Activated naive CD4-positive, alpha-beta T cell treated with anti-CD3 and anti-CD28 coated beads, Interleukin-2, amount 50 U/mL, for 16 hours (primary cell): Measurements from ENCODE around the gene TP53RK.

ENCODE experiments used
- DNase-seq: peaks from one replicate; pipeline ENCODE4 v3.0.0-alpha.2; 2020

Gene TP53RK

DNA sequence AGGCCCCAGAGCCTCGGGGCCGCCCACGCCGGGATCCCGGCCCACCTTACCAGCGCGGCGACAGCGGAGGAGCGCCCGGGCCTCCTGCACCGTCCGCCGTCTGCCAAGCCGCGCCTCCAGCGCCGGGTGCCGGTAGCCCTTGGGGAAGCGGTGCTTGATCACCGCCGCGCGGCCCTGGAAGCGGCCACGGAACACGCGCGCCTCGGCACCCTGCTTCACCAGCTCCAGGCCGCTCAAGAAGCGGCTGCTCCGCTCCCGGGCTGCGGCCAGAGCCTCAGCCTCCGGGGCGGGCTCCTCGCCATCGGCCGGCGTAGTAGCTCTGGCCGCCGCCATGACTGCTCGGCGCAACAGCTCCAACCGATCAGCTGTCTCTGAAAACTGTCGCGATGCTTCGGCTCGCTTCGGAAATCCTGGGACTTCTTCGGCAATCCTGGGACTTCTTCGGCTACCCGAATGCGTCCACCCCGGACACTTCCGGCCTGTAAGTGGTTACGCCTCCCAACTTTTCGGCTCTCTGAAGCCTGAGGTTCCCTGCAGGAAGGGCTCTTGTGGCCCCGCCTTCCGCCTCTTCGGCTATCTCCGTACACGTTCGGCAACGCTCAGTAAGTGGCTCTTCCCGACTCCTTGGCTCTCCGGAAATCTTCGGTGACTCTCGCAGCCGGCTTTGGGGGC lies at the start of gene TP53RK:
Gene TP53RK, minus strand, starts transcription at position 363 of the 672 bp plus-strand sequence. Its CDS starts 30 bp downstream, at position 333.
- peak; percentile 97 for DNase-seq

DNA sequence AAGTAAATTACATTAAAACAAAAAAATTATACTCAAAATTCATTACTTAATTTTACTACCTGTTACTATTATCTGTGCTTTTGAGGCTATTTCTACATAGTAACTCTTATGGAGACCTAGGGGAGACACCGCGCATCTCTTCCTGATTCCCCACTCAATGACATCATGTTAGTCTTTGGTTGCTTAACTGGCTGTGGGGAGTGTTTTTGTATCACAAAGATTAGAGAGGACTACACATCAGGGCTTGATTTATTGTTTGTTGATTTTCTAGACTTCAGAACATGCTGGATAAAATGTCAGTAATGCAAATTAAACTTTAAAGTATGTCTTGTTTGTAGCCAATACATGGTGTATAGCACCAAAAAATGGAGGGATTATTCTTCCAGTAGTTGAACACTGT lies 46.2 kb upstream of the TP53RK start:
- DNase-seq, result no peak

GRCh38 chr20:46731770-46732169 lies 42.5 kb upstream of the TP53RK start:
- DNase-seq, result no peak

DNA sequence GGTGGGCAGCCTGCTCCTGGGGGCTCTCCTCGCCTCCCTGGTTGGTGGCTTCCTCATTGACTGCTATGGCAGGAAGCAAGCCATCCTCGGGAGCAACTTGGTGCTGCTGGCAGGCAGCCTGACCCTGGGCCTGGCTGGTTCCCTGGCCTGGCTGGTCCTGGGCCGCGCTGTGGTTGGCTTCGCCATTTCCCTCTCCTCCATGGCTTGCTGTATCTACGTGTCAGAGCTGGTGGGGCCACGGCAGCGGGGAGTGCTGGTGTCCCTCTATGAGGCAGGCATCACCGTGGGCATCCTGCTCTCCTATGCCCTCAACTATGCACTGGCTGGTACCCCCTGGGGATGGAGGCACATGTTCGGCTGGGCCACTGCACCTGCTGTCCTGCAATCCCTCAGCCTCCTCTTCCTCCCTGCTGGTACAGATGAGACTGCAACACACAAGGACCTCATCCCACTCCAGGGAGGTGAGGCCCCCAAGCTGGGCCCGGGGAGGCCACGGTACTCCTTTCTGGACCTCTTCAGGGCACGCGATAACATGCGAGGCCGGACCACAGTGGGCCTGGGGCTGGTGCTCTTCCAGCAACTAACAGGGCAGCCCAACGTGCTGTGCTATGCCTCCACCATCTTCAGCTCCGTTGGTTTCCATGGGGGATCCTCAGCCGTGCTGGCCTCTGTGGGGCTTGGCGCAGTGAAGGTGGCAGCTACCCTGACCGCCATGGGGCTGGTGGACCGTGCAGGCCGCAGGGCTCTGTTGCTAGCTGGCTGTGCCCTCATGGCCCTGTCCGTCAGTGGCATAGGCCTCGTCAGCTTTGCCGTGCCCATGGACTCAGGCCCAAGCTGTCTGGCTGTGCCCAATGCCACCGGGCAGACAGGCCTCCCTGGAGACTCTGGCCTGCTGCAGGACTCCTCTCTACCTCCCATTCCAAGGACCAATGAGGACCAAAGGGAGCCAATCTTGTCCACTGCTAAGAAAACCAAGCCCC lies 36.2 kb upstream of the TP53RK start:
- DNase-seq, result no peak

DNA sequence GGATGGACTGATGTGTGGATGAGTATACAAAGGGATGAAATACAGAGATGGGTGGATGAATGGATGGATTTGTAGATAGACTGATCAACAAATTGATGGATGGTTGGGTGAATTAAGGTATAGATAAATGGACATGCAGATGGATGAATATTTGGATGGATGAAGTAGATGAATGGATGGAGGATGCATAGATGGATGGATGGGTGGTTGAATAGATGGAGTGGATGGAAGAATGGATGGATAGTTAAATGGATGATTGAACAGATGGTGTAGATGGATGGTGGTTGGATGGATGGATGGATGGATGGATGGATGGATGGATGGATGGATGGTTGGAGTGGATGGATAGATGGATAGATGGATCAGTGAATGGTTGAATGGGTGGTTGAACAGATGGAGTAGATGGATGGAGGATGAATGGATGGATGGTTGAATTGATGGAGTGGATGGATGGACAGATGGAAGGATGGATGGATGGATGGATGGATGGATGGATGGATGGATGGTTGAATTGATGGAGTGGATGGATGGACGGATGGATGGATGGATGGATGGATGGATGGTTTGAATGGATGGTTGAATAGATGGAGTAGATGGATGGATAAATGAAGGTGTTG lies 35.2 kb upstream of the TP53RK start:
- no peak for DNase-seq

- DNase-seq, result no peak
Observed at GRCh38 chr20:46723039-46723438, 33.8 kb upstream of the TP53RK start.

DNA sequence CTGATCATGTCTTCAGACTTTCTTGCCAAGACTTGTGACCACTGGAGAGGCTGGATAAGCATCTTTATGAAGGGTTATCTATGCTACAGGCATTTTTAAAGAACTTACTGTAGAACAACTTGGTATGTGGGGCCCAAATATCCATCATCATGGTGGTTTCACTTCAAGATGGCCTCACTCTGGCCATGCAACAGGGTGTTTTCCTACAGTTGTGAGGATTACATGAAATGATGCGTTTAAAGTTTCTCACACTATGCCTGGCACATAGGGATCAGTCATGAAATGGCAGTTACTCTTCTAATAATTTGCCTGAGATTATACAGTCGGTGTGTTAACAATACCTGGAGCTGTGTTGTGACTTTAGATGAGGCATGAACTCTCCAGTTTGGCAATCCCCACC lies 33.2 kb upstream of the TP53RK start:
- no peak for DNase-seq

- DNase-seq, result no peak
Observed at GRCh38 chr20:46721476-46721875, 32.2 kb upstream of the TP53RK start.

DNA sequence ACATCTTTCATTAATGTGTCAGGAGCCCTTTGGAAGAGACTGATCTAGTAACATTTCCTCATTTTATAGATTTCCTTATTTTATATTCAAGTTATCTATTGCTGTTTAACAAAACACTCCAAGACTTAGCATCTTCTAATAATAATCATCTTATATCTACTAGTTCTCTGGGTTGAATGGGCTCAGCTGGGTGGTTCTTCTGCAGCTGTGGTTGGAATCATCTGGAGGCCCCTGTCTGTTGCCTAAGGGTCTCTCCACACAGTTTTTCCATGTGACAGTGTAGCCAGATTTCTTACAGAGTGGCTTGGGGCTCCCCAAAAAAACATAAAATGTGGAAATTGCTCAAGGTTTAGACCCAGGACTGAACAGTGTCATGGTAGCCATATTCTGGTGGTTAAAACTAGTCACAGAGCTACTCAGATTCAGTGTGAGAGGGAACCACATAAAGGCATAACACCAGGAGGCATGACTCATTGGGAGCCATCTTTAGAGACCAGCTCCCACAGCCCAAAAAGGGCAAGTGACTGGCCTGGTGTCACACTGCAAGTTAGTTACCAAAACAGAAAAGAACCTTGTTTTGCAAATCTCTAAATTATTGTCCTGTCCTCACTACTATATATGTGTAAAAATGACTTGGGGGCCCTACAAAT lies 31.7 kb upstream of the TP53RK start:
- no peak for DNase-seq

DNA sequence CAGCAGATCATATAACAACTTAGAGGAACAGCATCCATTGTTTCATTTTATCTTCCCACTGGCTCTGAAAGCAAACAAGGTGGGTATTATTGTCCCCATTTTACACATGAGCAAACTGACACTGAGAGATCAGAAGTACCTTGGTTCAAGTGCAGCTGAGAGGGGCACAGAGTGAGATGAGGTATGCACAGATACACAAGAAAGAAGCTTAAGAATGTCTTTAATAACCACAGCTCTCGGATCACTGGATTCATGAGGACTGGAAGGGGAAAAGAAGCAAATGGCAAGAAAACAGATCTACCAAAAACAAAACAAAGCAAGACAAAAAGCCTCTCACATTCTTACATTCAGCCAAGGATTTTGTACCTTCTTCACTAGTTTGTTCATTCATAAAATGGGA lies 30.8 kb upstream of the TP53RK start:
- no peak for DNase-seq

DNA sequence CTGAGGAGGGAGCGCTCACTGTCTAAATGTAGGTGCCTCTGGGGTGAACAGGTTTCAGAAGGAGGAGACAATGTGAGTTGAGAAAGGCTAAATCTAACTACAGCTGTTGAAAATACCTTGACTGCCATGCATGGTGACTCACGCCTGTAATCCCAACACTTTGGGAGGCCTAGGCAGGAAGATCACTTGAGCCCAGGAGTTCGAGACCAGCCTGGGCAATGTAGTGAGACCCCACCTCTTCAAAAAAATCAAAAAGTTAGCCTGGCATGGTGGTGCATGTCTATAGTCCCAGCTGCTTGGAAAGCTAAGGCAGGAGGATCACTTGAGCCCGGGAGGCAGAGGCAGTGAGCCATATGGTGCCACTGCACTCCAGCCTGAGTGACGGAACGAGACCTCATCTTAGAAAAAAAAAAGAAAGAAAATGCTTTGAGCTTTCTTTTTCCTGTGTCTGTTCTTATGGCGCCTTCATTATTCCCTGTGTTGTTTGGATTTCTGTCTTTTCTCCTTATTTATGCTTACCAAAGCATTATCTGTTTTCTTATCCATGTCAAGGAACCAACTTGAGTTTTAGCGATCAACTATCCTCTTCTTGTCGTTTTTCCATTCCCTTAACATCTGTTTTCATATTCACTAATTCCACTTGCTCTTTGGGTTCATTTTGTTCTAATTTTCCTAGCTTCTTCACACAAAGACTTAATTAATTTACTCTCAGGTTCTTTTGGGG lies 28.7 kb upstream of the TP53RK start:
- DNase-seq, result no peak

- DNase-seq, result no peak
Observed at GRCh38 chr20:46715292-46715756, 26.1 kb upstream of the TP53RK start.

DNA sequence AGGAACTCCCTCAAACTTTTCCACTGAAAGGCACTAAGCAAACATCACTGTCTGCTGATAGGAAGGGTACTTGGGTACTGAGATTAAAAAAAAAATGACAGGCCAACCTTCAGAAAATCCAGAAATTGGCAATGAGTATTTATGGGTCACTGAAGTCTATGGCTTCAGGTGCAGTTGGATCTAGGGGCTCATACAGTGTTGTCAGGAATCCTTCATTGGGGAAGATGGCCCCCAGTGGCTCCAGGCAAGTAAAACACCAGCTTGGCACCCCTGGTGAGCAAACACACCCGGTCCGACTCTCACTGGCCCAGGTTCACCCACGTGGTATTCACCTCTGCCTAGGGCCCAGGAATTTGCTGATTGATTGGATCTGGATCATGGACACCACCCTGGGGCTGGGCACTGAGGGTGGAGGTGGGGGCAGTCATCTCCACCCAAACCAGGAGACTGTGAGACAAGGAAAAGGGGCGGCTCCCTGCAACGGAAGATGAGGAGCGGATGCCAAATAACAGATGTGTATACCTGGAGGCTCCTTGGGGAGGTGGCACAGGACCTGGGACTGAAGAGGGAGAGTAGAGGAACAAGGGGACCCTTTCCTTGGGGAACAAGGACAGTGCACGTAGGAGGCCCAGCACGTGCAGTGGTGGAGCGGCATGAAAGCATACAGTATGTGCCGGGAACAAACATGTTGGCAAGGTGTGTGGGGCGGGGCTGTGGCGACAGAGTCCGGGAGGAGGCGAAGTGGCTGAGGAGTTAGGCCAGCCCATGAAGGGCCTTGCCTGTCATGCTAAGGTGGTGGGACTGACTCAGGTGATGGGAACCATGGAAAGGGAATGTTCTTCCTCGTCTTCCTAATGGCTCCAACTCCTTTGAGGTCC lies 25.0 kb upstream of the TP53RK start:
- DNase-seq, result no peak

- DNase-seq, result no peak
Observed at GRCh38 chr20:46712056-46712636, 22.9 kb upstream of the TP53RK start.

DNA sequence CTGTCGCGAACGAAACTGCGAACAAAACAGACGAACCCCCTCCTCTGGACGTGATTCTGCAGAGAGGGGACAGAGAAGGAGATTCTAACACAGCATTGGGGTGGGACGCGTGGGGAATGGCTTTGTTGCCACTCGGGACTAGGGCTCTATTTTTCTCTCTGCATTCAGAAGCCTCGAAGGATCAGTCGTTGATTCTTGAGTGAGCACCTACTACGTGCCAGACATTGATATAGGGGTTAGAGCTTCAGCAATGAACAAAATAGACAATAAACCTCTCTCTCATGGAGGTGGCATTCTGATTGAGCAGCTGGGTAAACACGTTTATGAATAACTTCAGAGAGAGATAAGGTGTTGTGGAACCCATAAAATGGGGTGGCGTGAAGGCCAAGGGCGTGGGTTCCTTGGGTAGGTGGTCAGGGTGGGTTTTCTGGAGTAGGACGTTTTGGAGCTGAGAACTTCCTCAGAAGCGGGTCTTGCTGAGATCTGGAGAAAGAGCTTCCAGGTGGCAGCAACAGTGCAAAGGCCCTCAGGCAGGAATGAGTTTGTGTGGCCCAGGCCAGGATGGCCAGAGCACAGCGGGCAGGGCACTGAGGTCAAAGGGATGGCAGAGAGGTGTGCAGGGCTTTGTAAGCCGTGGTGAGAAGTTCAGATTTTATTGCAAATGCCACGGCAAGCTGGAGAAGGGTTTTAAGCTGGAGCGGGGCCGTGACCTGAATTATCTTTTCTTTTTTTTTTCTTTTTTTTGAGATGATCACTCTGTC lies 21.1 kb upstream of the TP53RK start:
- DNase-seq, result no peak

DNA sequence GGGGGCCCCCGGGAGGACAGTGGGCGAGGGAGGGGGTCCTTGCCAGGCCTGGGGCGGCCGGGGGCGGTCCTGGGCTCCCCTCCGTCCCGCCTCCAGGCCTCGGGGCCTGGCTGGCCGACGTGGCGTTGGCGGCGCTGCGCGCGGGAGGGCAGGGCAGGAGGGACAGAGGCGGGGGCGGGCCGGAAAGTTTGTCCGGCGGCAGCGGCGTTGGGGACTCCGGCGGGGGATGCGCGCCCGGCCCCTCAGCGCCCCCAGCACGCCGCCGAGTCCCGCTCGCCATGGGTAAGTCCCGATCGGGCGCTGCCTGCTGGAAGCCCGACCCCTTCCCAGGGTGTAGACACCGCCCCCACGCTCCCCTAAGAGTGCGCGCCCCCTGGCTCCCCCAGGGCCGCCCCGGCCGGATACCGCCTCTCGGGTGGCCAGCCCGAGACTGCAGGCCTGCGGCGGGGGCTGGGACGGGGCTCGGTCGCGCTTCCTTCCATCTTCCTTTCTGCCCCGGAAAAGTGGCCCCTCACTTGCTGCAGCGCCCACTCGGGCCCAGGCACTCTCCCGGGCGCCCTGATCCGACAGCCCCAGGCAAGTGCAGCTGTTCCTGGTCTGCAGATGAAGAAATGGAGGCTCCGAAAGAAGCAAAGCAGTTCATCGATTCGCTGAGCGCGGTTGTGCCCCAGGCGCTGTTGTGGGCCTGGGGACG lies 20.4 kb upstream of the TP53RK start, which contains the start of gene SLC2A10:
Gene SLC2A10, plus strand, starts transcription at position 191 of the 694 bp plus-strand sequence. Its CDS starts 88 bp downstream, at position 279.
- no peak for DNase-seq

GRCh38 chr20:46709055-46709458 lies 19.8 kb upstream of the TP53RK start:
- DNase-seq, result no peak

GRCh38 chr20:46708172-46708860 lies 19.1 kb upstream of the TP53RK start:
- no peak for DNase-seq

DNA sequence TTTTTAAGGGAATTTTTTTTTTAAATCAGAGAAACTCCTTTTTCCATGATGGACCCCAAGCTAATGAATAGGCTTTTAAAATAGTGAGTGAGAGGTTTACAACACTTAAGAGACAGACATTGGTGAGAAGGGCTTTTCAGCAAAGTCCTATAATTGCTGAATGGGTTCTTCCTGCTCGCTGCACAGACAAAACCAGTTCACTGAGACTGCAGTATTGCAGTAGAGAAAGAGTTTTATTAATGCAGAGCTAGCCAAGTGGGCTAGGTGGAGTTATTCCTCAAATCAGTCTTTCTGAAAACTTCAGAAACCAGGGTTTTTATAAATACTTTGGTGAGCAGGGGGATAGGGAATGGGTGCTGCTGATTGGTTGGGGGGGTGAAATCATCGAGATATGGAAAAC lies 17.0 kb upstream of the TP53RK start:
- no peak for DNase-seq
